Measurements from ENCODE around the gene BGN. TPM values are rescaled to one million over a fixed set of nuclear protein-coding genes. Genes with fewer than 3 reads are reported as not detected.

Gene BGN
- total RNA-seq, 1 experiment from 2014 or later = 0.37 TPM

- ChIA-PET CTCF (no interaction called here), RAD21 (ENCODE audit: low non-redundant PET in 1 of 2, low total read pairs in 2 of 2, uncharacterized antibody in 2 of 2, unreplicated experiment in 2 of 2) (no interaction called here)
- TF ChIP-seq, protein P1, sequence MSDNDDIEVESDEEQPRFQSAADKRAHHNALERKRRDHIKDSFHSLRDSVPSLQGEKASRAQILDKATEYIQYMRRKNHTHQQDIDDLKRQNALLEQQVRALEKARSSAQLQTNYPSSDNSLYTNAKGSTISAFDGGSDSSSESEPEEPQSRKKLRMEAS (IDR thresholded peaks at IDR 0.05) = no peak
- TF ChIP-seq SIN3A (IDR thresholded peaks at IDR 0.05; ENCODE audit: low read depth) (no peak), CBX3 (IDR thresholded peaks at IDR 0.05; ENCODE audit: low read depth) (no peak), RAD21 (IDR thresholded peaks at IDR 0.05; ENCODE audit: low read depth) (no peak), EZH2 (IDR thresholded peaks at IDR 0.05) (no peak), POLR2AphosphoS5 (IDR thresholded peaks at IDR 0.05; ENCODE audit: low read depth, low read length) (no peak), YY1 (IDR thresholded peaks at IDR 0.05; ENCODE audit: extremely low read depth, insufficient replicate concordance, low read depth, low read length) (no peak), EZH2phosphoT487 (IDR thresholded peaks at IDR 0.05; ENCODE audit: borderline replicate concordance) (no peak), ZNF274 (IDR thresholded peaks at IDR 0.05; ENCODE audit: low read depth, low read length) (no peak), POLR2A (IDR thresholded peaks at IDR 0.05; ENCODE audit: borderline replicate concordance, extremely low read depth, insufficient read depth, insufficient read length) (no peak), ELF1 (IDR thresholded peaks at IDR 0.05; ENCODE audit: borderline replicate concordance, low read depth) (no peak), EGR1 (IDR thresholded peaks at IDR 0.05; ENCODE audit: low read depth) (no peak), FOSL1 (IDR thresholded peaks at IDR 0.05; ENCODE audit: low read depth) (no peak), ZBTB33 (IDR thresholded peaks at IDR 0.05; ENCODE audit: extremely low read depth, insufficient replicate concordance, low read length) (no peak)
- TF ChIP-seq, protein P2, sequence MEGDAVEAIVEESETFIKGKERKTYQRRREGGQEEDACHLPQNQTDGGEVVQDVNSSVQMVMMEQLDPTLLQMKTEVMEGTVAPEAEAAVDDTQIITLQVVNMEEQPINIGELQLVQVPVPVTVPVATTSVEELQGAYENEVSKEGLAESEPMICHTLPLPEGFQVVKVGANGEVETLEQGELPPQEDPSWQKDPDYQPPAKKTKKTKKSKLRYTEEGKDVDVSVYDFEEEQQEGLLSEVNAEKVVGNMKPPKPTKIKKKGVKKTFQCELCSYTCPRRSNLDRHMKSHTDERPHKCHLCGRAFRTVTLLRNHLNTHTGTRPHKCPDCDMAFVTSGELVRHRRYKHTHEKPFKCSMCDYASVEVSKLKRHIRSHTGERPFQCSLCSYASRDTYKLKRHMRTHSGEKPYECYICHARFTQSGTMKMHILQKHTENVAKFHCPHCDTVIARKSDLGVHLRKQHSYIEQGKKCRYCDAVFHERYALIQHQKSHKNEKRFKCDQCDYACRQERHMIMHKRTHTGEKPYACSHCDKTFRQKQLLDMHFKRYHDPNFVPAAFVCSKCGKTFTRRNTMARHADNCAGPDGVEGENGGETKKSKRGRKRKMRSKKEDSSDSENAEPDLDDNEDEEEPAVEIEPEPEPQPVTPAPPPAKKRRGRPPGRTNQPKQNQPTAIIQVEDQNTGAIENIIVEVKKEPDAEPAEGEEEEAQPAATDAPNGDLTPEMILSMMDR (IDR thresholded peaks at IDR 0.05 in 2 of 3, conservative IDR thresholded peaks at IDR 0.05 in 1 of 3; ENCODE audit: borderline replicate concordance in 1 of 3, insufficient read depth in 1 of 3, low read depth in 2 of 3, low read length in 2 of 3) = no peak
- TF ChIP-seq, protein P3, sequence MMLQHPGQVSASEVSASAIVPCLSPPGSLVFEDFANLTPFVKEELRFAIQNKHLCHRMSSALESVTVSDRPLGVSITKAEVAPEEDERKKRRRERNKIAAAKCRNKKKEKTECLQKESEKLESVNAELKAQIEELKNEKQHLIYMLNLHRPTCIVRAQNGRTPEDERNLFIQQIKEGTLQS (IDR thresholded peaks at IDR 0.05) = no peak
- TF ChIP-seq, protein P4, sequence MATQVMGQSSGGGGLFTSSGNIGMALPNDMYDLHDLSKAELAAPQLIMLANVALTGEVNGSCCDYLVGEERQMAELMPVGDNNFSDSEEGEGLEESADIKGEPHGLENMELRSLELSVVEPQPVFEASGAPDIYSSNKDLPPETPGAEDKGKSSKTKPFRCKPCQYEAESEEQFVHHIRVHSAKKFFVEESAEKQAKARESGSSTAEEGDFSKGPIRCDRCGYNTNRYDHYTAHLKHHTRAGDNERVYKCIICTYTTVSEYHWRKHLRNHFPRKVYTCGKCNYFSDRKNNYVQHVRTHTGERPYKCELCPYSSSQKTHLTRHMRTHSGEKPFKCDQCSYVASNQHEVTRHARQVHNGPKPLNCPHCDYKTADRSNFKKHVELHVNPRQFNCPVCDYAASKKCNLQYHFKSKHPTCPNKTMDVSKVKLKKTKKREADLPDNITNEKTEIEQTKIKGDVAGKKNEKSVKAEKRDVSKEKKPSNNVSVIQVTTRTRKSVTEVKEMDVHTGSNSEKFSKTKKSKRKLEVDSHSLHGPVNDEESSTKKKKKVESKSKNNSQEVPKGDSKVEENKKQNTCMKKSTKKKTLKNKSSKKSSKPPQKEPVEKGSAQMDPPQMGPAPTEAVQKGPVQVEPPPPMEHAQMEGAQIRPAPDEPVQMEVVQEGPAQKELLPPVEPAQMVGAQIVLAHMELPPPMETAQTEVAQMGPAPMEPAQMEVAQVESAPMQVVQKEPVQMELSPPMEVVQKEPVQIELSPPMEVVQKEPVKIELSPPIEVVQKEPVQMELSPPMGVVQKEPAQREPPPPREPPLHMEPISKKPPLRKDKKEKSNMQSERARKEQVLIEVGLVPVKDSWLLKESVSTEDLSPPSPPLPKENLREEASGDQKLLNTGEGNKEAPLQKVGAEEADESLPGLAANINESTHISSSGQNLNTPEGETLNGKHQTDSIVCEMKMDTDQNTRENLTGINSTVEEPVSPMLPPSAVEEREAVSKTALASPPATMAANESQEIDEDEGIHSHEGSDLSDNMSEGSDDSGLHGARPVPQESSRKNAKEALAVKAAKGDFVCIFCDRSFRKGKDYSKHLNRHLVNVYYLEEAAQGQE (IDR thresholded peaks at IDR 0.05; ENCODE audit: low read depth) = no peak
These were observed 31.3 kb downstream of the BGN start for GRCh38 chrX:153526042-153526441.

More at GRCh38 chrX:153526042-153526441, 31.3 kb downstream of the BGN start:
- intact Hi-C loops (cut with micrococcal nuclease) = no loop called here
- Histone ChIP-seq H3K4me1 (ENCODE audit: control insufficient read depth in 1 of 2, insufficient read depth in 2 of 2, low read length in 2 of 2) (no peaks in the 10 kb centered on the region), H3K4me3 (replicated peaks in 1 of 2; ENCODE audit: low read depth in 1 of 2, low read length in 2 of 2) (no peak overlapping the region), H3K36me3 (ENCODE audit: control insufficient read depth in 1 of 2, insufficient read depth in 2 of 2, low read length in 2 of 2) (no peaks in the 10 kb centered on the region), H2AFZ (ENCODE audit: low read depth, low read length, poor library complexity, severe bottlenecking) (no peak overlapping the region), H3K27ac (ENCODE audit: low read depth, low read length) (no peak overlapping the region), H3K27me3 (ENCODE audit: insufficient read depth, low read length) (no peaks in the 10 kb centered on the region), H3K9me3 (ENCODE audit: control insufficient read depth in 1 of 2, insufficient read depth in 1 of 2, low read depth in 1 of 2, low read length in 2 of 2) (no peaks in the 10 kb centered on the region), H3K9ac (ENCODE audit: low read length) (no peak overlapping the region), H3K79me2 (ENCODE audit: insufficient read depth, low read length) (no peaks in the 10 kb centered on the region), H4K20me1 (ENCODE audit: insufficient read depth) (no peaks in the 10 kb centered on the region), H3K4me2 (ENCODE audit: low read length) (no peak overlapping the region), H3K9me2 (ENCODE audit: insufficient read depth) (no peaks in the 10 kb centered on the region)
- DNase-seq (ENCODE audit: low read depth, low spot score) = no peak
- ATAC-seq = no peak
- POLR2A ChIA-PET = no interaction called here
- BruUV-seq (replicated peaks) = no TSS peak

Data from HCT116 (cell line).